K562 (cell line): ENCODE results near the gene FHIT. TPM values are rescaled to one million over a fixed set of nuclear protein-coding genes. Genes with fewer than 3 reads are reported as not detected.

ENCODE experiments used
- ATAC-seq: fragments of 200-7000 bp; cut with Tn5 transposase; 3 replicates; pipeline ENCODE4 v1.9.1; 2020; ENCODE audit warnings: moderate library complexity
- BruUV-seq: library from RNA; stranded (reverse); fragments of 400-500 nt; replicated peaks from 2 replicates; lab custom pipeline; 2021; lab: Mats Ljungman, UMichigan
- CTCF ChIA-PET: fragments of 300-600 bp; formaldehyde crosslinking; extraction: SDS; loops from one replicate; lab custom pipeline; 2021; ENCODE audit warnings: low intra/inter-chr PET ratio; lab: Yijun Ruan, JAX
- POLR2A ChIA-PET: fragments of 300-600, 350-650 bp; sonication (Branson Sonifier 250); formaldehyde crosslinking; extraction: SDS; loops from one replicate; lab custom pipeline; 2021; ENCODE audit warnings: antibody characterized with exemption, inconsistent platforms; lab: Yijun Ruan, JAX
- DNase-seq, 4 experiments: peaks; one replicate each; pipeline versions ENCODE4 v3.0.0 to v3.0.0-alpha.2; 2011 to 2018; ENCODE audit warnings: low spot score in 3 of 4, mixed read lengths in 3 of 4; ENCODE audit errors: extremely low read depth in 1 of 4
- FAIRE-seq: peaks from 2 replicates; lab custom pipeline; 2011; peaks lifted over from hg19 to GRCh38; lab: Jason Lieb, UNC
- H2AFZ ChIP-seq: 2 replicates; pipeline ENCODE4 v1.6.0; 2011; ENCODE audit warnings: low read depth, low read length, control low read depth, inconsistent platforms
- H3K27ac ChIP-seq: fragments of 200-600 bp; 3 replicates; pipeline ENCODE4 v1.8.0; 2011; ENCODE audit warnings: low read depth, mild to moderate bottlenecking, control low read depth, inconsistent platforms, low read length, moderate library complexity, mixed read lengths; ENCODE audit errors: extremely low read depth
- H3K27me3 ChIP-seq, 2 experiments: fragments of 300-600 bp in 1 of 2; 2 replicates in 1 of 2; 3 replicates in 1 of 2; pipeline versions ENCODE4 v1.6.0 to v1.8.0; 2011; ENCODE audit warnings: inconsistent platforms in 2 of 2, low read length in 2 of 2, mild to moderate bottlenecking in 1 of 2, mixed read lengths in 1 of 2, moderate library complexity in 1 of 2; ENCODE audit not compliant: control insufficient read depth in 2 of 2, insufficient read depth in 2 of 2
- H3K36me3 ChIP-seq: fragments of 300-600 bp; 3 replicates; pipeline ENCODE4 v1.8.0; 2011; ENCODE audit warnings: mild to moderate bottlenecking, low read length, inconsistent platforms; ENCODE audit not compliant: control insufficient read depth, insufficient read depth
- H3K4me1 ChIP-seq, 2 experiments: fragments of 200-600 bp in 1 of 2; replicated peaks in 1 of 2; 2 replicates in 1 of 2; 3 replicates in 1 of 2; pipeline versions ENCODE4 v1.5.1 to v1.8.0; 2011; ENCODE audit warnings: inconsistent platforms in 2 of 2, low read length in 2 of 2, mild to moderate bottlenecking in 1 of 2, mixed read lengths in 1 of 2, moderate library complexity in 1 of 2; ENCODE audit not compliant: control insufficient read depth in 2 of 2, insufficient read depth in 2 of 2
- H3K4me2 ChIP-seq: 2 replicates; pipeline ENCODE4 v1.6.1; 2011; ENCODE audit warnings: low read length, control low read depth, inconsistent platforms, mixed read lengths; ENCODE audit not compliant: insufficient read depth
- H3K4me3 ChIP-seq: fragments of 200-600 bp; sonication (generic), shearing (Covaris generic); 2 replicates; pipeline ENCODE4 v1.5.1; 2016; ENCODE audit warnings: control low read depth, inconsistent platforms
- H3K79me2 ChIP-seq: fragments of 200-600 bp; 3 replicates; pipeline ENCODE4 v1.8.0; 2011; ENCODE audit warnings: low read length, inconsistent platforms; ENCODE audit not compliant: control insufficient read depth, insufficient read depth
- H3K9ac ChIP-seq, 2 experiments: 2 replicates each; pipeline versions ENCODE4 v1.6.0 to v1.6.1; 2011; ENCODE audit warnings: low read depth in 2 of 2, low read length in 2 of 2, control low read depth in 1 of 2, inconsistent platforms in 1 of 2, mild to moderate bottlenecking in 1 of 2, mixed read lengths in 1 of 2; ENCODE audit not compliant: insufficient read depth in 1 of 2
- H3K9me1 ChIP-seq: one replicate; pipeline ENCODE4 v1.6.0; 2011; ENCODE audit warnings: inconsistent platforms, mild to moderate bottlenecking, low read length, moderate library complexity; ENCODE audit not compliant: control insufficient read depth, insufficient read depth
- H3K9me3 ChIP-seq: replicated peaks from 2 replicates; pipeline ENCODE4 v1.5.1; 2011; ENCODE audit warnings: low read depth, low read length, inconsistent platforms; ENCODE audit not compliant: control insufficient read depth, insufficient read depth
- H4K20me1 ChIP-seq: replicated peaks from 2 replicates; pipeline ENCODE4 v1.6.1; 2011; ENCODE audit warnings: low read length, inconsistent platforms, mixed read lengths; ENCODE audit not compliant: control insufficient read depth, insufficient read depth
- CHD4 ChIP-seq: fragments of 200-600 bp; sonication (generic); IDR thresholded peaks from 3 replicates; pipeline ENCODE4 v1.6.1; 2012; ENCODE audit warnings: low read depth, mild to moderate bottlenecking, mixed read lengths, low read length, inconsistent platforms; ENCODE audit not compliant: insufficient read depth, insufficient replicate concordance, poor library complexity, severe bottlenecking
- FOXK2 ChIP-seq, 2 experiments: fragments of 450-650 bp; IDR thresholded peaks in 1 of 2; conservative IDR thresholded peaks in 1 of 2; 2 replicates each; pipeline ENCODE4 v1.6.1; 2016; ENCODE audit warnings: low read depth in 2 of 2, mild to moderate bottlenecking in 1 of 2
- HMG20B ChIP-seq: fragments of 250-450 bp; sonication (Bioruptor Pico); IDR thresholded peaks from 2 replicates; pipeline ENCODE4 v1.5.0; 2021; ENCODE audit warnings: mild to moderate bottlenecking
- HNRNPL ChIP-seq: fragments of 200-400 bp; formaldehyde crosslinking; IDR thresholded peaks from 2 replicates; pipeline ENCODE4 v1.6.1; 2017; ENCODE audit warnings: low read depth, mild to moderate bottlenecking, low read length
- JUN ChIP-seq, 2 experiments: sonication (generic) in 1 of 2; formaldehyde crosslinking in 1 of 2; IDR thresholded peaks; 2 replicates each; pipeline versions ENCODE4 v1.6.1 to v1.8.0; 2012 to 2022; ENCODE audit warnings: borderline replicate concordance in 2 of 2, mild to moderate bottlenecking in 2 of 2, improper control_type of control experiment in 1 of 2, low read depth in 1 of 2, low read length in 1 of 2, missing genetic modification reagents in 1 of 2
- NFIC ChIP-seq: fragments of 450-650 bp; IDR thresholded peaks from 2 replicates; pipeline ENCODE4 v1.6.1; 2017; ENCODE audit warnings: mild to moderate bottlenecking, inconsistent platforms
- NRF1 ChIP-seq, 2 experiments: fragments of 450-650 bp; IDR thresholded peaks in 1 of 2; conservative IDR thresholded peaks in 1 of 2; 2 replicates each; pipeline ENCODE4 v1.6.1; 2014; ENCODE audit warnings: mild to moderate bottlenecking in 2 of 2
- SRSF9 ChIP-seq: fragments of 200-400 bp; formaldehyde crosslinking; IDR thresholded peaks from 2 replicates; pipeline ENCODE4 v1.6.1; 2017; ENCODE audit warnings: low read depth, low read length, borderline replicate concordance
- TAF7 ChIP-seq: fragments of 450-650 bp; IDR thresholded peaks from 2 replicates; pipeline ENCODE4 v1.6.1; 2016; ENCODE audit warnings: missing genetic modification characterization, missing compliant biosample characterization
- WGBS: fragments of 100-300 bp; shearing (Covaris generic); methylation state at CpG from one replicate; pipeline ENCODE4 v1.1.6; 2016; ENCODE audit warnings: low coverage, mixed read lengths; ENCODE audit not compliant: insufficient coverage; ENCODE audit errors: missing lambda C conversion rate; 5-methylcytosine and 5-hydroxymethylcytosine counted together
- in situ Hi-C: fragments of 300-500 bp; cut with MboI; formaldehyde crosslinking; loops from 4 replicates; pipeline ENCODE4 v1.15.0; 2018; ENCODE audit warnings: inconsistent platforms, mixed read lengths
- intact Hi-C: fragments of 100-400 bp; cut with micrococcal nuclease; formaldehyde crosslinking; loops from 2 replicates; pipeline ENCODE4 v1.14.2; 2022
- polyA plus RNA-seq, 8 experiments: library from polyadenylated mRNA; depleted of rRNA in 4 of 8; stranded (reverse) in 5 of 8; unstranded in 3 of 8; fragments of >200 nt; fragmentation: Nextera tagmentation in 2 of 8; fragmentation: Illumina TruSeq in 1 of 8; extraction: Ambion mirVana in 2 of 8; extraction: Trizol in 1 of 8; gene quantifications; 2 replicates each; pipeline versions ENCODE4 v1.2.1 to v1.2.3, GENCODE V29; 2011 to 2014; ENCODE audit warnings: inconsistent platforms in 1 of 8, missing spikeins in 1 of 8
- total RNA-seq, 7 experiments: library from RNA; depleted of rRNA in 6 of 7; stranded (reverse); fragments of >200 nt in 6 of 7; fragmentation: Illumina TruSeq in 2 of 7; extraction: Trizol in 2 of 7; gene quantifications; 2 replicates each; pipeline versions ENCODE4 v1.2.1 to v1.2.3, GENCODE V29; 2011 to 2021; ENCODE audit warnings: low replicate concordance in 1 of 7
- TF ChIP-seq, protein P1 (sequence below), 2 experiments: IDR thresholded peaks; 2 replicates each; pipeline ENCODE4 v1.6.1; 2012; ENCODE audit warnings: improper control_type of control experiment in 2 of 2, low read depth in 2 of 2, low read length in 2 of 2, borderline replicate concordance in 1 of 2

FHIT gene
- total and polyA plus RNA-seq, 9 of the 15 experiments (the other 6 are each of a cell fraction or from before 2014, with no cell fraction given), result 1.7 to 9.1 (median 4.3) TPM

DNA sequence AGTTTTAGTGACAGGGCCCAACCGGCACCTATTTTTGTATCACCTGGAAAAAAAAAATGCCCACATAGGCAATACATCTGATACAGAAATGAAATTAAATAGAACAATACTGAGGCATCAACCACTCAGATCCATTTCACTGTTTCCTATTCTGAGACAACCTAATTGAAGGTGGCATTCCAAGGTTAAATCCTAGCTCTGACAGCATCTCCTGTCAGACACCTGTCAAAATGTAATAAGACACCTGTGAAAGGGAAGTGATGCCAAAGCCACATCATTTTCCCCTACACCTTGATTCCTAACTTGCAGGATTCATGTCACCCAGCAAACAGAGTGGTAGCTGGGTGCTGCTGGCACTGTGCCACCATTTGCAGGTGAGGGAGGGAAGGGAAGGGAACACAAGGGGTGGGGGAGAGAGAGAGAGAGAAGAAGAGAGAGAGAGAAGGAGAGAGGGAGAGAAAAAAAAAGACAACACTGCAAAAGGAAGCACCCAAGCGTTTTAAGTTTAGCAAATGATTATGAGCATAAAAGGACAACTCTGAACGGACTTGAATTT, 1156.8 kb downstream of the FHIT start:
- CTCF ChIA-PET, result interaction anchor here (0.8 kb wide), 1 partner anchor 520 kb away, joined by 3 read pairs; no protein-coding TSS in a partner anchor
- no peaks in the 10 kb centered on the region for H3K9me3 ChIP-seq
- H3K4me1 ChIP-seq, result peaks cover 0 to 10% of the 10 kb centered on the region in 2 experiments; a peak in 3 of 5 replicates
- in situ Hi-C loops, result loop anchor here (5.0 kb wide), 1 partner anchor 337 kb away; no protein-coding TSS in a partner anchor
- no peak overlapping the region for H3K4me2 ChIP-seq
- no peak overlapping the region for H3K9ac ChIP-seq
- no peak for FAIRE-seq
- no peak overlapping the region for H3K27ac ChIP-seq
- DNase-seq, result no peak
- H4K20me1 ChIP-seq, result no peaks in the 10 kb centered on the region
- H3K27me3 ChIP-seq, result no peaks in the 10 kb centered on the region
- H3K79me2 ChIP-seq, result no peaks in the 10 kb centered on the region
- ATAC-seq, result no peak
- no peak overlapping the region for H2AFZ ChIP-seq
- H3K9me1 ChIP-seq, result no peaks in the 10 kb centered on the region
- no peak for TF ChIP-seq CHD4
- TF ChIP-seq NFIC, result peak; percentile 64
- no peaks in the 10 kb centered on the region for H3K36me3 ChIP-seq
- BruUV-seq, result no TSS peak
- no peak overlapping the region for H3K4me3 ChIP-seq
- intact Hi-C loops, result loop anchor here (5.0 kb wide), 1 partner anchor 357 kb away; no protein-coding TSS in a partner anchor
- POLR2A ChIA-PET, result no interaction called here
- WGBS, result 33% methylated on average over 3 of the region's 3 CpGs

GRCh38 chr3:60090548-60090947, 1160.7 kb downstream of the FHIT start:
- Histone ChIP-seq H3K9me3 (no peaks in the 10 kb centered on the region), H3K36me3 (no peaks in the 10 kb centered on the region), H3K27ac (no peak overlapping the region), H4K20me1 (no peaks in the 10 kb centered on the region), H3K4me1 (peaks cover 0 to 9% of the 10 kb centered on the region in 2 experiments; a peak in 3 of 5 replicates), H3K9me1 (no peaks in the 10 kb centered on the region), H3K27me3 (no peaks in the 10 kb centered on the region), H3K4me3 (no peak overlapping the region), H3K79me2 (no peaks in the 10 kb centered on the region), H3K9ac (no peak overlapping the region), H2AFZ (no peak overlapping the region), H3K4me2 (no peak overlapping the region)
- ChIA-PET POLR2A (interaction anchor here (0.8 kb wide), 1 partner anchor 336 kb away, joined by 3 read pairs; no protein-coding TSS in a partner anchor), CTCF (no interaction called here)
- ATAC-seq (no peak), FAIRE-seq (no peak), DNase-seq (no peak)
- 63% methylated on average over 3 of the region's 3 CpGs for WGBS
- in situ Hi-C loops (loop anchor here (5.0 kb wide), 1 partner anchor 333 kb away; no protein-coding TSS in a partner anchor), intact Hi-C loops (loop anchor here (5.0 kb wide), 1 partner anchor 353 kb away; no protein-coding TSS in a partner anchor)
- no TSS peak for BruUV-seq
- TF ChIP-seq FOXK2 (conservative IDR thresholded peaks at IDR 0.05 in 1 of 2, IDR thresholded peaks at IDR 0.05 in 1 of 2; ENCODE audit: low read depth in 2 of 2) (no peak), TAF7 (tag) (no peak), JUN (IDR thresholded peaks at IDR 0.05; ENCODE audit: borderline replicate concordance, low read depth, low read length) (no peak), JUN (CRISPR knock-in tag; IDR thresholded peaks at IDR 0.05; ENCODE audit: borderline replicate concordance) (no peak), NRF1 (conservative IDR thresholded peaks at IDR 0.05 in 1 of 2, IDR thresholded peaks at IDR 0.05 in 1 of 2) (no peak), SRSF9 (no peak), HMG20B (CRISPR knock-in tag) (no peak), HNRNPL (no peak)
- TF ChIP-seq, protein P1, sequence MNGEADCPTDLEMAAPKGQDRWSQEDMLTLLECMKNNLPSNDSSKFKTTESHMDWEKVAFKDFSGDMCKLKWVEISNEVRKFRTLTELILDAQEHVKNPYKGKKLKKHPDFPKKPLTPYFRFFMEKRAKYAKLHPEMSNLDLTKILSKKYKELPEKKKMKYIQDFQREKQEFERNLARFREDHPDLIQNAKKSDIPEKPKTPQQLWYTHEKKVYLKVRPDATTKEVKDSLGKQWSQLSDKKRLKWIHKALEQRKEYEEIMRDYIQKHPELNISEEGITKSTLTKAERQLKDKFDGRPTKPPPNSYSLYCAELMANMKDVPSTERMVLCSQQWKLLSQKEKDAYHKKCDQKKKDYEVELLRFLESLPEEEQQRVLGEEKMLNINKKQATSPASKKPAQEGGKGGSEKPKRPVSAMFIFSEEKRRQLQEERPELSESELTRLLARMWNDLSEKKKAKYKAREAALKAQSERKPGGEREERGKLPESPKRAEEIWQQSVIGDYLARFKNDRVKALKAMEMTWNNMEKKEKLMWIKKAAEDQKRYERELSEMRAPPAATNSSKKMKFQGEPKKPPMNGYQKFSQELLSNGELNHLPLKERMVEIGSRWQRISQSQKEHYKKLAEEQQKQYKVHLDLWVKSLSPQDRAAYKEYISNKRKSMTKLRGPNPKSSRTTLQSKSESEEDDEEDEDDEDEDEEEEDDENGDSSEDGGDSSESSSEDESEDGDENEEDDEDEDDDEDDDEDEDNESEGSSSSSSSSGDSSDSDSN (IDR thresholded peaks at IDR 0.05; ENCODE audit: borderline replicate concordance in 1 of 2, low read depth in 2 of 2, low read length in 2 of 2), result no peak
